ENCODE measurements around the gene SNRK. TPM values are rescaled to one million over a fixed set of nuclear protein-coding genes. Genes with fewer than 3 reads are reported as not detected.

The SNRK gene, protein sequence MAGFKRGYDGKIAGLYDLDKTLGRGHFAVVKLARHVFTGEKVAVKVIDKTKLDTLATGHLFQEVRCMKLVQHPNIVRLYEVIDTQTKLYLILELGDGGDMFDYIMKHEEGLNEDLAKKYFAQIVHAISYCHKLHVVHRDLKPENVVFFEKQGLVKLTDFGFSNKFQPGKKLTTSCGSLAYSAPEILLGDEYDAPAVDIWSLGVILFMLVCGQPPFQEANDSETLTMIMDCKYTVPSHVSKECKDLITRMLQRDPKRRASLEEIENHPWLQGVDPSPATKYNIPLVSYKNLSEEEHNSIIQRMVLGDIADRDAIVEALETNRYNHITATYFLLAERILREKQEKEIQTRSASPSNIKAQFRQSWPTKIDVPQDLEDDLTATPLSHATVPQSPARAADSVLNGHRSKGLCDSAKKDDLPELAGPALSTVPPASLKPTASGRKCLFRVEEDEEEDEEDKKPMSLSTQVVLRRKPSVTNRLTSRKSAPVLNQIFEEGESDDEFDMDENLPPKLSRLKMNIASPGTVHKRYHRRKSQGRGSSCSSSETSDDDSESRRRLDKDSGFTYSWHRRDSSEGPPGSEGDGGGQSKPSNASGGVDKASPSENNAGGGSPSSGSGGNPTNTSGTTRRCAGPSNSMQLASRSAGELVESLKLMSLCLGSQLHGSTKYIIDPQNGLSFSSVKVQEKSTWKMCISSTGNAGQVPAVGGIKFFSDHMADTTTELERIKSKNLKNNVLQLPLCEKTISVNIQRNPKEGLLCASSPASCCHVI
- total RNA-seq = 10.0 and 10.1 TPM in 2 replicates

DNA sequence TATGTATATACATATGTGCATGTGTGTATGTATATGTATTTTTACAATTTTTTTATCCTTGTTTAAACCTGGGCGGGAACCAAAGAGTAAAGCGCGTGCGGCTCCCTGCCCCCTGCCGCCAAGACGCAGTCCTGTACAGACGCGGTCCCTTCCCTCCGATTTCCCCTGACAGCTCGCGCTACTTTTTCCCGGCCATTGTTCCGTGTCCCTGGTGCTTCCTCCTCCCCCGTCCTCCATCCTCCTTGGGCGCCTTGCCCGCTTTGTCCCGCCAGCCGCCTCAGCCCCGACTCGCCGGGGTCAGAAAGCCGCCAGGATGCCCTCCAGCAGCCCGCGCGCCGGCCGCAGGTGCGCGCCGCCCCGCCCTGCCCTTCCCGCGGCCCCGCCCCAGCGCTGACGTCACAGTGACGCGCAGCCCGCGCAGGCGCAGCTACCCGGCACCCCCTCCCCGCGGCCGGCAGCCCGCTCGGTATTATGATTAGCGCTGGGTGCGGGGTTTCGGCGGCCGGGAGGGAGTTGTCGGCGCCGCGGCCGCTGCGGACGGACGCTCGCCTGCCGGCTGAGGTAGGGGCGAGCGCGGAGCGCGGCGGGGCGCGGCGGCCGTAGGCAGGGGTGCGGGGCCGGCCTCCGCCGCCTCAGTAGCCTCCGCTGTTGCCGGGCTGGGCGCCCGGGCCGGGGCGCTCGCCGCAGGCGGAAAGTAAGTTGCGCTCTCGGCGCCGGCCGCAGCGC is at the start of gene SNRK:
Gene SNRK, plus strand, starts transcription at position 426 of the 726 bp plus-strand sequence. CDS start 16,664 bp downstream, outside the sequence.

Other genes with a start within 250 kb of the SNRK start
- 17.8 and 18.6 TPM in 2 replicates for gene POMGNT2, start 180.5 kb upstream of the SNRK start, total RNA-seq